HG03432 (cell line): Measurements from ENCODE around the gene DTL.
"Not testable (repeated sequence)": the region's sequence is repeated elsewhere in the genome, so short reads cannot be mapped to it uniquely, and the experiment has no call there.

Experiments used
- ATAC-seq: cut with Tn5 transposase; IDR thresholded peaks from one replicate; pipeline ENCODE4 v1.9.1; 2021; ENCODE audit warnings: mild to moderate bottlenecking, moderate library complexity; ENCODE audit not compliant: unreplicated experiment

The DTL gene, protein sequence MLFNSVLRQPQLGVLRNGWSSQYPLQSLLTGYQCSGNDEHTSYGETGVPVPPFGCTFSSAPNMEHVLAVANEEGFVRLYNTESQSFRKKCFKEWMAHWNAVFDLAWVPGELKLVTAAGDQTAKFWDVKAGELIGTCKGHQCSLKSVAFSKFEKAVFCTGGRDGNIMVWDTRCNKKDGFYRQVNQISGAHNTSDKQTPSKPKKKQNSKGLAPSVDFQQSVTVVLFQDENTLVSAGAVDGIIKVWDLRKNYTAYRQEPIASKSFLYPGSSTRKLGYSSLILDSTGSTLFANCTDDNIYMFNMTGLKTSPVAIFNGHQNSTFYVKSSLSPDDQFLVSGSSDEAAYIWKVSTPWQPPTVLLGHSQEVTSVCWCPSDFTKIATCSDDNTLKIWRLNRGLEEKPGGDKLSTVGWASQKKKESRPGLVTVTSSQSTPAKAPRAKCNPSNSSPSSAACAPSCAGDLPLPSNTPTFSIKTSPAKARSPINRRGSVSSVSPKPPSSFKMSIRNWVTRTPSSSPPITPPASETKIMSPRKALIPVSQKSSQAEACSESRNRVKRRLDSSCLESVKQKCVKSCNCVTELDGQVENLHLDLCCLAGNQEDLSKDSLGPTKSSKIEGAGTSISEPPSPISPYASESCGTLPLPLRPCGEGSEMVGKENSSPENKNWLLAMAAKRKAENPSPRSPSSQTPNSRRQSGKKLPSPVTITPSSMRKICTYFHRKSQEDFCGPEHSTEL

DNA sequence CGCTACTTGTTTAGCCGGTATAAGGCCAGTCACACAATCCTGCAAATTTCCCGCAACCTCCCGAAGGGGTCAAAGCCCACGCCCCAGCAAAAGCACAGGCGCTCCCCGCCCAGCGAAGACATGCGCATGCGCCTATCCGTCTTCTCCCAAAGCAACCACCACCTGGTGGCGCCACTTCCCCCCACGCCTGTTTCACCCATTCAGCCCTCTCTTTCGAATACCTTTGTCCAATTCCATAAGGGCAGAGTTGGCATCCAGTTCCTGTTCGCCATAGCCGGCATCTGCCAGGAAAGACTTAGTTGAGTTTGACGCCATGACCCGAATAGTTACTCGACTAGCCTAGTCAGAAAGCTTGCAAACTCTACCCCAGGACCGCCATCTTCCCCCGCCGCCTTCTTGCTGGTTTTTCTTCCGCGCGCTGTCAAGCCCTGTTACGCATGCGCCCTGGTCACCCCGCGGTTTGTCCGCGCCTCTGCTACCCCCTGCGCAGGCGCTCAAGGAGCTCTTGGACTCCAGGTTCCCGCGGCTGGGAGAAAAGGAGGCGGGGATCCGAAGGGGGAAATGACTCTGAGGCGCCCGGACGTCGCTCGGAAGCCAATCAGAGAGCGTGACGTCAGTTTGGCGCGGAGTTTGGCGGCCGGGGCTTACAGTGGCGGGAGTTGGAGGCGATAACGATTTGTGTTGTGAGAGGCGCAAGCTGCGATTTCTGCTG, at the start of gene DTL, which contains the start of gene INTS7:
DTL (plus strand) TSS at position 626 of the 712 bp plus-strand sequence. CDS start 143 bp downstream, outside the sequence.
INTS7 (minus strand) TSS at position 435 of the 712 bp plus-strand sequence; CDS start at position 315, 120 bp downstream.
- ATAC-seq = peak; percentile 78

DNA sequence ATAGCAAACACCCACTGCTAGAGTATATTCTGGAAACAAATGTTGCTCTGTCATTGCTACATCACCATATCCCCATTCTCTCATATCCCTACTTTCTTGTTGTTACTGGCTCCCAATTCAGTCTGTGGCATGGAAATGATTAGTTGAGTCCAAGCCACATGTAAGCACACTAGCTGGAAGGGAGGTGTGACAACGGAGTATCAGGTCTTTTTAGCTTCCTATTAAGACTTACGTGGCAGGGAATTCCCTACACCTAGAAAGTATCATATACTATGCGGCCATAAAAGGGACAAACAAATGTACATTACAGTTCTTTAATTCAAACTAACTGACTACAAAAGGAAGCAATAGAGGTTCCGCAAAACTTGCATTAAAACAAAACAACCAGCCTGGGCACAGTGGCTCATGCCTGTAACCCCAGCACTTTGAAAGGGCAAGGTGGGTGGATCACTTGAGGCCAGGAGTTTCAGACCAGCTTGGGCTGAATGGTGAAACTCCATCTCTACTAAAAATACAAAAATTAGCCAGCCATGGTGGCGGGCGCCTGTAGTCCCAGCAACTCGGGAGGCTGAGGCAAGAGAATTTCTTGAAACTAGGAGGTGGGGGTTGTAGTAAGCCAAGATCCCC, 48.8 kb upstream of the DTL start:
- no peak for ATAC-seq

DNA sequence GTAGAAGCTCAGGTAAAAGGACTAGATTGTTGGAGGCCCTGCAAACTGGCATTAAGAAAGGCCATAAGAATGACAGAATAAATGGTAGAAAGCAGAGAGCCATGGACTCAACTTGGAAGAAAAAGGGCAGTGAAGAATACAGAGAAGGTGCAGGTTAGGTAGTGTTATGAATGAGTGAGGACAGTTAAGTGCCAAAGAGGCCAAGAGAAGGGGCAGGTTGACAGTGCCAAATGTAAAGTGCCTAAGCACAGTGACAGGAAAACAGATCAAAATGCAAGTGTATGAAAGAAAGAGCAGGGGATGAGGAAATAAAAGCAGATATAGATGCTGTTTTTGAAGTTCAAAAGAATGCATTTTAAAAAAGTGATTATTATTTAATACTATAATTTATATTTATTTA, 43.9 kb upstream of the DTL start:
- no peak for ATAC-seq

DNA sequence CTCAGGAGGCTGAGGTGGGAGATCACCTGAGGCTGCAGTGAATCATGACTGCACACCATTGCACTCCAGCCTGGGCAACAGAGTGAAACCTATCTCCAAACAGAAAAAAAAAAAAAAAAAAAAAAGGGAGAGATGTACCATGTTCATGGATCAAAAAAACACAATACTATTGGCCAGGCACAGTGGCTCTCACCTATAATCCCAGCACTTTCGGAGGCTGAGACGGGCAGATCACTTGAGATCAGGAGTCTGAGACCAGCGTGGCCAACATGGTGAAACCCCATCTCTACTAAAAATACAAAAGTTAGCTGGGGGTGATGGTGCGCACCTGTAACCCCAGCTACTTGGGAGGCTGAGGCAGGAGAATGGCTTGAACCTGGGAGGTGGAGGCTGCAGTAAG, 38.1 kb upstream of the DTL start:
- not testable (repeated sequence) for ATAC-seq

DNA sequence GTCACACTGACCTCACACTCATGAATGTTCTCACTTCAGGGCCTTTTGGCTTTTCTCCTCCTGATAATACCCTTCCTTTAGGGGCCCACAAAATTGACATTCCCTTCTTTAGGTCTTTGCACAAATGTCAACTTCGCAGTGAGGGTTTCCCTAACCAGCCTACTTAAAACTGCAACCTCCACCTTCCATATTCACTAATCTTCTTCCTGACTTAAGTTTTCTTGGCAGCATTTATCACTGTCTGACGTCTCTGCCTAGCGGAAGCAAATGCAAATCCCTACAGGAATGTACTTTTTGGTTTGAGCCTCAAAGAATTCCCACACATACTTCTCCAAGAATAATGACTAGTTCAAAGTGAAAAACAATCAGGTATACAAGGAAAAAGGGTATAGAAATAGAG, 33.0 kb upstream of the DTL start:
- ATAC-seq = no peak

DNA sequence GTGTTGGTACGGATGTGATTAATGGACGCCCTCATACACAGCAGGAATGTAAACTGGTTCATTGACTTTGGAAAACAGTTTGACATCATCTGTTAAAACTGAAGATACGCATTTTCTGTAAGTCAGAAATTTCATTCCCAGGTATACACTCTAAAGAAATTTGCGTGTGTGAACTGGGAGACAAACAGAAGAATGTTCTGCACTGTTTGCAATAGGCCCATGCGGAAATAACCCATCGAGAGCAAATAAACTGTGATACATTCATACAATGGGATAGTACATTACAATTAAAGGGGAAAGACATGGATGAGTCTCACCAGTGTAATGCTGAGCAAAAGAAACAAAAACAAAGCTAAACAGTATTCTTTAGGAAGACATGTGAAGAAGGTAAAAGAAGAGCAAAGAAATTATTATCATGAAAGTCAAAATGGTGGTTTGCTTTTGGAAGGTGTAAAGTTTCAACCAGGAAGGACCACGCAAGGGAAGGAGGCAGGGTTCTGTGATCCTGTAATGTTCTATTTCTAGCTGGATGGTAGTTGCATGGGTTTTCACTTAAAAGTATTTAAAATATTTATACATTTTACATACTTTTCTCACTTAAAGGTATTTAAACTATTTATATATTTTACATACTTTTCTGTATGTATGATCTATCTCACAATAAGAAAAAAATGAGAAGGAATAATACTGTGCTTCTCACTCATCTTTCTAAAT, 30.5 kb upstream of the DTL start:
- ATAC-seq = no peak

DNA sequence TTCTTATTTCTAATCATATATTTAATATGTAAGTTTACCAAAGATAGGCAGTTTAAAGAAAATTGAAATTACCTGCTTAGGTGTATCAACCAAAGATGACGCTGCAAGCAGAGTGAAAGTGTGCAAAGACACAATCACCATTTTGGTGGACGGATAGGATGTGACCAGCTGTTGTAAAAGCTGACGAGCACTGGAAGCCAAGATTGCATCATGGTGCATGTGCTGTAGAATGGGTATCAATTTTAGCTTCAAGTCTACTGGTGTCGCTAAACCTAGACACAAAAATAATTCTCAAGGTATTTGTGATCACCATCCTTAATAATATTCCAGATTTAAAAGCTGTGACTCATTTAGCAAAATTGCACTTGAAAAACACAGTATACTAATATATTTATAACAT, 28.4 kb upstream of the DTL start:
- ATAC-seq = no peak

DNA sequence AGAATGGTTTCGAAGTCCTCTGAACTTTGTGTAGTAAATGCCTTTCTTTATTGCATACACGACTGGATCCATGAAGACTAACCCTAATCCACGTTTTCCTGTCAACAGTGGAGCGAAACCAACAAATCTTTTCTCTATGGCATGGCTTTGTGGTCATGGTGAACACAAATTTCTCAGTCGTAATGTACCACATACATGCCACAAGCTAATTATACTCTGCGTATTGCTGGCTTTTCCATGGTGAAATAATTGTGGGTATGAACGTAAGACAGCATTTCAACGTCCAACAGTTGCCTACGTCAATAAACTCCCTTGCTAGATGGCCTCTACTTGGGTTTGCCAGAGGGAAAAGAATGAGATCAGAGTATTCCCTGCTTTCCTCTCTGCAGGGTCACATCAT, 27.7 kb upstream of the DTL start:
- no peak for ATAC-seq

DNA sequence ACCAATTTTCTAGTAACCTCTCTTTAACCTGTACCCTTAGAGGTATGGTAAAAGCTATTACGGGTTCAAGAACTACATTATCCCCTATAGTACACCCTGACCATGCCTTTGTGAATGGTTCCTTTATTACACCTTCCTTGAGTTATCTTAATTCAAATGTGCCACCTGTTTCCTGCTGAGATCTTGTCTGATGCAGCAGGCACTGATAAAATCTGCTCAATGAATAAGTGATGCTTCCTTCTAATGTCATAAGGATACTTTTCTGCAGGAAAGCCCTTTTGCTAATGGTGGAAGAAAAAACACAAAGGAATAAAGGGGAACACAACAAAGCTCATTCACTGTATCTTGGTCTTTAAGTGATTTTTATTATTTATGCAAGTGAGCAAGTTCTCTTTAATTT, 26.0 kb upstream of the DTL start:
- ATAC-seq = no peak

DNA sequence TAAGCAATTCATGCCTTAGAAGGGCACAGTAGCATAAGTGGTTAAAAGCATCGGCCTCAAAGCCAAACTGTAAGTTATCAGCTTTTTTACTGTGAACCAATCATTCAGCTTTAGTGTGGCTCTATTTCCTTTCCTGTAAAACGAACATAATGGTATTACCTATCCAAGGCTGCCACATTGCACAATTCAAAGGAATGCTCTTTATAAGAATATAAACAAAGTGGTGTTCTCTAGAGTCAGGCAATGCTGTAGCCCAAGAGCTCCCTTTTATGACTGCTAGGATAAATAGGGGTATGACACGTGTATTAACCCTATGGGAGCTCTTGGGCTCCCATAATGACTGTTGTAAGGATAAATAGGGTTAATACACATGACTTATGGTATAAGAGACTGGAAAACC, 25.5 kb upstream of the DTL start:
- ATAC-seq = no peak

DNA sequence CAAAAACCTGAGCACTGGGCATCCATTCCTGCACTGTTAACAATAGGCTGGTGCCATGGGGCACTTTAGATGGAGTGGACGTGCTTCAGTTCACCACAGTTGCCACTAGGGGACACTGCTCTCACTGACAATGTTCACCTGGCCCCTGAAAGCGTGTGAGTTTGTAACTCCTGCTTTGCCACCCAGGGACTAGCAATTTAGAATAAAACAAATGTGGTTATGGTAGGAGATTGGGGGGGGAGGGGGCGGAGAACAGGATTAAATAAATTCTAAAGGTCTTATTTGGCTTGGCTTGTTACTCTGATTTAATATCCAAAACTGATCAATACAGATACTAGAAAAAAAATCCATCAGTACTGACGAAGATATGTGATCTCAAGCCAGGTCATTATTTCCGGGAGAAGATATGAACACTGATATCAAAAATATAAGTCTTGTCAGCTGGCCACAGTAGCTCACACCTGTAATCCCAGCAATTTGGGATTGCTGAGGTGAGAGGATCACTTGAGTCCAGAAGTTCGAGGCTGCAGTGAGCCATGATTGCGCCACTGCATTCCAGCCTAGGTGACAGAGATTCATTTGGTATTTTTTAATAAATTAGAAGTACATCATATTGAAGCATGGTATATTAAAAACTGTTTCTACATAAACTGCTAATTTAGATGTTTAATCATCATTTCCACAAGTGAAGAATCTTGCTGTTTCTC, 23.4 kb upstream of the DTL start:
- peak; percentile 92 for ATAC-seq

DNA sequence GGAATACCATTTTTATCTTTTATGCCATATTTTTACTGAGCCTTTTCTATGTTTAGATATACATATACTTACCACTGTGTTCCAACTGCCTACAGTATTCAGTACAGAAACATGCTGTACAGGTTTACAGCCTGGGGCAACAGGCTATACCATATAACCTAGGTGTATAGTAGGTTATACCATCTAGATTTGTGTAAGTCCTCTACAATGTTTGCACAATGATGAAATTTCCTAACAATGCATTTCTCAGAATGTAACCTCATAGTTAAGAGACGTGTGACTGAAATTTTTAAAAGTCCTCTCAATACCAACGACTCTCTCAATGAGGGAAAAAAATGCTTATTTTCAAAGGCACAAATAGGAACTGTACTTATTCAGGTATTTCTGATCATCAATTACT, 21.9 kb upstream of the DTL start:
- ATAC-seq = no peak

DNA sequence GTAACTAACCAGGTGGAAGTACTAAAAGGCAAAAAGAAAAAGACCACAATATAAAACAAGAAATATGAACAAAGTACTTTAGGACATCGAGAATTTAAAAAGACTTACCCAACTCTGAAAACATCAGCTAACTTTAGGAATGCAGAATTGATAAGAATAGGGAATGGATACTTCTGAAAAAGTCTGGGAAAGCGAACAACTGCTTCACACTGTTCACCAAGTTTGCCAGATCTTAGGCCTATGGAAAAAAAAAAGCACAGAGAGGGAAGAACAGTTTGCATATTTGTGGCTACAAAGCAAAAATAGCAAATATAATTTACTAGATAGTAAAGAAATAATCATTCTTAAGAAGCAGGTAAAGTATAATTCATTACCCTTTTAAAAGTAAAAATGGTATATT, 14.6 kb upstream of the DTL start:
- no peak for ATAC-seq

DNA sequence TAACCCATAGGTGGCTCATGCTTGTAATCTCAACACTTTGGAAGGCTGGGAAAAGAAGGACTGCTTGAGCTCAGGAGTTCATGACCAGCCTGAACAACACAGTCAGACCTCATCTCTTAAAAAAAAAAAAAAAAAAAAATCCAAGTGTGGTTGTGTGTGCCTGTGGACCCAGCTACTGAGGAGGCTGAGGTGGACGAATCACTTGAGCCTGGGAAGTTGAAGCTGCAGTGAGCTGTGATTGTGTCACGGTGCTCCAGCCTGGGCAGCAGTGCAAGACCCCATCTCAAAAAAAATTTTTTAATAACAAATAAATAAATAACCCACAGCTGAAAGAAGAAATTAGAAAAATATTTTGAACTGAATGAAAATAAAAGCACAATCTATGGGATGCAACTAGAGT, 14.0 kb upstream of the DTL start:
- no peak for ATAC-seq

DNA sequence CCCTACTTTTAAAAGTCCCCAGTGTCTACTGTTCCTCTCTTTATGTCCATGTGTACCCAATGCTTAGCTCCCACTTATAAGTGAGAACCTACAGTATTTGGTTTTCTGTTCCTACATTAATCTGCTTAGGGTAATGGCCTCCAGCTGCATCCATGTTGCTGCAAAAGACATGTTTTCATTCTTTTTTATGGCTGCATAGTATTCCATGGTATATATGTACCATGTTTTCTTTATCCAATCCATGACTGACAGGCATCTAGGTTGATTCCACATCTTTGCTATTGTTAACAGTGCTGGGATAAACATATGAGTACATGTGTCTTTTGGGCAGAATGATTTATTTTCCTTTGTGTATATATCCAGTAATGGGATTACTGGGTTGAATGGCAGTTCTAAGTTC, 12.6 kb upstream of the DTL start:
- ATAC-seq = not testable (repeated sequence)

DNA sequence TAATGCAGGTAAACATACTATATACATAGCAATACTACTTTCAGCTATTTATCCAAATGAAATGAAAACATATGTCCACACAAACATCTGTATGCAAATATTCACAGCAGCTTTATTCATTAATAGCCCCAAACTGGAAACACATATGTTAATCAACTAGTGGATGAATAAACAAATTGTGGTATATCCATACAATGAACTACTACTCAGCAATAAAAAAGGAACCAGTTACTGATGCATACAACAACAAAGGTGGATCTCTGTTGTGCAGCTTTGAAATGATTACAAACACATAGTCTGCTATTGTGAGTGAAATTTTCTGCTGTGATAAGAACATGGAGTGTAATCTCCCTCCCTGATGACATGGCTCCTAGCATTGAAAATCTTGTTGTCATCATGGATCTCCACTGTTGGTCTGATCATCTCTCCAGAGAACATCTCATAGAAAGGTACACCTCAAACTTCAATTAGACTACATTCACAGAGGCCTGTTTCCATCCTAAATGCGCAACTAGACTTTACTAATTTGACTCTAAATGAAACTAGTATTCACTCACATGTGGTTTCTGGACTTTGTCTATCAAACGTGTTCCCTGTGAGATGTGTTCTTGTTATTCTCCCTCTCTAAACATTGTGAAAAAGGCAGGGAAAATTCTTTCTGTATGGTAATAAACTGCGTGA, 10.9 kb upstream of the DTL start:
- no peak for ATAC-seq

DNA sequence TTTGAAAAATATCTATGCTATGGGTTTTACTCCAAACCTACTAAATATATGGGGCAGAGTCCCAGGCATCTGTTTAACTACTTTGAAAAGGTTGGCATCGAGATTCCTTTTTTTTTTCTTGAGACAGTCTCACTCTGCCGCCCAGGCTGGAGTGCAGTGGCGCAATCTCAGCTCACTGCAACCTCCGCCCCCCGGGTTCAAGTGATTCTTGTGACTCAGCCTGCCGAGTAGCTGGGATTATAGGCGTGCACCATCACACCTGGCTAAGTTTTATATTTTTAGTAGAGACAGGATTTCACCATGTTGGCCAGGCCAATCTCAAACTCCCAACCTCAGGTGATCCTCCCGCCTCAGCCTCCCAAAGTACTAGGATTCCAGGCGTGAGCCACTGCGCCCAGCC, 7.8 kb upstream of the DTL start:
- ATAC-seq = not testable (repeated sequence)

DNA sequence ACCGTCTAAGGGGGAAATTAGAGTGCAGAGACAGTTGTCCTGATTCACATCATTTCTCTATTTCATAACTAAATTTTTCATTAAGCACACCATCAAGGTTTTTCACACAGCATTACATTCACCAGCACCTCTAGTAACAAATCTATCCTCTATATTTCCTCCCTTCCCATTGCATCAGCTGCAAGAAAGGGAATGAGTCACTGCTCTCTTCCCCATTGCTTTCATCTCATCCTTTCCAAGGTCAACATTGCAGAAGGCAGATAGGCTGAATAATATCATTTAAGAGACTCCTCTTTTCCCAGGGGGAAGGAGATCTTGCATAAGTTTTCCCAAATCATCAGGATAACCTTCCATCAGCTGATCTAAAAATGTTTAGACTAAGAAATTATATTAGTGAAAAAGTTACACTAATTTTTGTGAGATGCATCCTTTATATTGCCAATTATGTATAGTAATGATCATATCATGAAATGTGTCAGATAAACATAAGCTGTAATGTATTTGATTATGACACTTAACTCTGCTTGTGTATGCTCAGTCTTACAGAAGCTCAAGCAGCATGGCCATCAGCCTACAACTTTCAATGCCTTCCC, 4.5 kb upstream of the DTL start:
- no peak for ATAC-seq
